GM18499 (cell line): ENCODE measurements around the gene C11orf52.
"Not testable (repeated sequence)": the region's sequence is repeated elsewhere in the genome, so short reads cannot be mapped to it uniquely, and the experiment has no call there.

Experiments
- ATAC-seq: cut with Tn5 transposase; IDR thresholded peaks from one replicate; pipeline ENCODE4 v1.9.1; 2021; ENCODE audit warnings: moderate number of reproducible peaks; ENCODE audit not compliant: insufficient read depth, unreplicated experiment

The C11orf52 gene

GRCh38 chr11:111912535-111912934, 6.2 kb upstream of the C11orf52 start, which contains the start of gene HSPB2:
Gene HSPB2 (plus strand): TSS chr11:111912734. CDS start chr11:111912830, 96 bp downstream.
- ATAC-seq, result no peak

GRCh38 chr11:111913031-111913861, 5.5 kb upstream of the C11orf52 start:
- no peak for ATAC-seq

- no peak for ATAC-seq
These were observed 4.7 kb upstream of the C11orf52 start for GRCh38 chr11:111913997-111914396.

GRCh38 chr11:111916768-111917167, 1.9 kb upstream of the C11orf52 start:
- no peak for ATAC-seq

- no peak for ATAC-seq
These were observed 1.4 kb upstream of the C11orf52 start for GRCh38 chr11:111917312-111917711.

- no peak for ATAC-seq
These were observed 925 bp upstream of the C11orf52 start for GRCh38 chr11:111917788-111918187.

GRCh38 chr11:111920908-111921307, 2.2 kb downstream of the C11orf52 start:
- ATAC-seq, result no peak

GRCh38 chr11:111921541-111922230, 3.0 kb downstream of the C11orf52 start:
- ATAC-seq, result no peak

GRCh38 chr11:111922803-111923202, 4.1 kb downstream of the C11orf52 start:
- ATAC-seq, result no peak

GRCh38 chr11:111923351-111923788, 4.7 kb downstream of the C11orf52 start:
- no peak for ATAC-seq

GRCh38 chr11:111923951-111924350, 5.2 kb downstream of the C11orf52 start:
- no peak for ATAC-seq

- ATAC-seq, result no peak
These were observed 7.2 kb downstream of the C11orf52 start for GRCh38 chr11:111925953-111926352.

- peak; percentile 77 for ATAC-seq
These were observed 8.0 kb downstream of the C11orf52 start for GRCh38 chr11:111926505-111927391.

- ATAC-seq, result no peak
These were observed 11.8 kb downstream of the C11orf52 start for GRCh38 chr11:111930472-111930871.

GRCh38 chr11:111932611-111932950, 13.9 kb downstream of the C11orf52 start:
- ATAC-seq, result no peak

GRCh38 chr11:111933176-111933575, 14.5 kb downstream of the C11orf52 start:
- not testable (repeated sequence) for ATAC-seq

- ATAC-seq, result no peak
These were observed 15.2 kb downstream of the C11orf52 start for GRCh38 chr11:111933872-111934271.

- no peak for ATAC-seq
These were observed 15.6 kb downstream of the C11orf52 start for GRCh38 chr11:111934306-111934705.

GRCh38 chr11:111935317-111936039, 16.8 kb downstream of the C11orf52 start:
- ATAC-seq, result no peak

- no peak for ATAC-seq
These were observed 17.4 kb downstream of the C11orf52 start for GRCh38 chr11:111936040-111936540.
